Upper lobe of left lung (tissue), 6 donors: ENCODE results near the gene CLCN6. TPM values are rescaled to one million over a fixed set of nuclear protein-coding genes. Genes with fewer than 3 reads are reported as not detected.

ENCODE experiments used
- ATAC-seq, 2 donors: fragments of 200-7000 bp; cut with Tn5 transposase; one replicate each; pipeline ENCODE4 v1.9.1; 2022; ENCODE audit warnings: mild to moderate bottlenecking in 2 of 2, moderate library complexity in 2 of 2; ENCODE audit not compliant: low FRiP score in 2 of 2
- DNase-seq, 2 donors: peaks; one replicate each; pipeline ENCODE4 v3.0.0-alpha.2; 2019 to 2020
- H3K27ac ChIP-seq, 4 donors: fragments of 200-600 bp; sonication (generic); one replicate each; pipeline ENCODE4 v1.5.1; 2016 to 2019
- H3K27me3 ChIP-seq, 4 donors: fragments of 200-600 bp; sonication (generic); one replicate each; pipeline ENCODE4 v1.5.1; 2017 to 2019
- H3K36me3 ChIP-seq, 4 donors: fragments of 200-600 bp; sonication (generic); one replicate each; pipeline ENCODE4 v1.5.1; 2016 to 2019
- H3K4me1 ChIP-seq, 4 donors: fragments of 200-600 bp; sonication (generic); one replicate each; pipeline ENCODE4 v1.5.1; 2018 to 2019
- H3K4me3 ChIP-seq, 4 donors: fragments of 200-600 bp; sonication (generic); one replicate each; pipeline ENCODE4 v1.5.1; 2017 to 2019; ENCODE audit warnings: mild to moderate bottlenecking in 2 of 4, moderate library complexity in 1 of 4
- H3K9me3 ChIP-seq, 4 donors: fragments of 200-600 bp; sonication (generic); one replicate each; pipeline ENCODE4 v1.5.1; 2018 to 2019
- CTCF ChIP-seq, 6 experiments: fragments of 450-650 bp in 4 of 6; fragments of 200-600 bp in 2 of 6; sonication (generic) in 2 of 6; IDR thresholded peaks; one replicate each; pipeline ENCODE4 v1.5.1; 2016 to 2019; ENCODE audit warnings: antibody characterized with exemption in 6 of 6
- EP300 ChIP-seq, 4 donors: sonication (generic); formaldehyde crosslinking; IDR thresholded peaks; one replicate each; pipeline ENCODE4 v1.5.1; 2017; ENCODE audit warnings: antibody characterized with exemption in 4 of 4, control low read depth in 2 of 4
- POLR2A ChIP-seq, 4 donors: fragments of 450-650 bp; IDR thresholded peaks; one replicate each; pipeline ENCODE4 v1.5.1; 2016 to 2017; ENCODE audit warnings: antibody characterized with exemption in 4 of 4, mild to moderate bottlenecking in 2 of 4
- POLR2AphosphoS5 ChIP-seq, 2 donors: sonication (generic); formaldehyde crosslinking; IDR thresholded peaks; one replicate each; pipeline ENCODE4 v1.5.1; 2017; ENCODE audit warnings: antibody characterized with exemption in 2 of 2
- WGBS, 2 donors: methylation state at CpG; one replicate each; pipeline ENCODE4 v1.1.5; 2017 to 2018; 5-methylcytosine and 5-hydroxymethylcytosine counted together
- total RNA-seq, 6 donors: library from RNA; depleted of rRNA in 4 of 6; stranded (reverse); fragments of >200 nt in 4 of 6; gene quantifications; one replicate each; pipeline versions ENCODE4 v1.1.0 to v1.2.1, GENCODE V29; 2016 to 2021
- donor health status: DM: no; HTN: no; CAD: no; lungs with moderate emphysema.
- donor health status: DM: no; HTN: yes; CAD: no; lungs with severe emphysema.

Gene CLCN6
- total RNA-seq, 6 donors from 2014 or later, result 21.6 to 96.4 (median 33.0) TPM

GRCh38 chr1:11873395-11874257 lies 67.6 kb downstream of the CLCN6 start:
- H3K36me3 ChIP-seq, result no peaks in the 10 kb centered on the region
- no peak overlapping the region for H3K4me3 ChIP-seq
- peaks cover 0 to 6% (median 2%) of the 10 kb centered on the region in 4 donors for H3K4me1 ChIP-seq
- 71 to 79% methylated on average over 11 to 14 of the region's 14 CpGs for WGBS, 2 donors
- DNase-seq (no peak), ATAC-seq (no peak)
- H3K27me3 ChIP-seq, result no peaks in the 10 kb centered on the region
- H3K27ac ChIP-seq, result no peak overlapping the region
- H3K9me3 ChIP-seq, result no peaks in the 10 kb centered on the region
- TF ChIP-seq POLR2A (IDR thresholded peaks at IDR 0.05) (no peak), POLR2AphosphoS5 (IDR thresholded peaks at IDR 0.05) (peak in 1 of 2 donors; percentile 71)

GRCh38 chr1:11874258-11874562 lies 68.2 kb downstream of the CLCN6 start:
- TF ChIP-seq POLR2A (IDR thresholded peaks at IDR 0.05), result no peak
- TF ChIP-seq POLR2AphosphoS5 (IDR thresholded peaks at IDR 0.05), result peak; percentile 18 to 56
- TF ChIP-seq CTCF (IDR thresholded peaks at IDR 0.05), result no peak
- peak; percentile 54 to 94 (median 82) for TF ChIP-seq EP300 (IDR thresholded peaks at IDR 0.05)
- Histone ChIP-seq H3K4me1 (peaks cover 0 to 6% (median 2%) of the 10 kb centered on the region in 4 donors), H3K27ac (peak overlapping the region in 1 of 4 donors; percentile 48), H3K4me3 (no peak overlapping the region), H3K9me3 (no peaks in the 10 kb centered on the region), H3K27me3 (no peaks in the 10 kb centered on the region), H3K36me3 (no peaks in the 10 kb centered on the region)
- DNase-seq, result peak in 1 of 2 donors; percentile 28
- no peak for ATAC-seq
- WGBS, 2 donors, result 55 to 60% methylated on average over 10 of the region's 10 CpGs

GRCh38 chr1:11874624-11875023 lies 68.6 kb downstream of the CLCN6 start:
- DNase-seq (no peak), ATAC-seq (no peak)
- WGBS, 2 donors, result 62 to 71% methylated on average over 6 of the region's 6 CpGs
- no peaks in the 10 kb centered on the region for H3K36me3 ChIP-seq
- no peak for TF ChIP-seq EP300 (IDR thresholded peaks at IDR 0.05)
- no peak for TF ChIP-seq POLR2AphosphoS5 (IDR thresholded peaks at IDR 0.05)
- no peak for TF ChIP-seq POLR2A (IDR thresholded peaks at IDR 0.05)
- H3K27me3 ChIP-seq, result no peaks in the 10 kb centered on the region
- H3K4me3 ChIP-seq, result no peak overlapping the region
- no peaks in the 10 kb centered on the region for H3K9me3 ChIP-seq
- peaks cover 0 to 6% (median 4%) of the 10 kb centered on the region in 4 donors for H3K4me1 ChIP-seq
- H3K27ac ChIP-seq, result peak overlapping the region in 1 of 4 donors; percentile 48

GRCh38 chr1:11875094-11875493 lies 69.1 kb downstream of the CLCN6 start:
- H3K36me3 ChIP-seq, result no peaks in the 10 kb centered on the region
- no peak for DNase-seq
- peaks cover 0 to 11% (median 7%) of the 10 kb centered on the region in 4 donors for H3K4me1 ChIP-seq
- H3K27ac ChIP-seq, result peak overlapping the region in 1 of 4 donors; percentile 48
- H3K27me3 ChIP-seq, result no peaks in the 10 kb centered on the region
- TF ChIP-seq POLR2AphosphoS5 (IDR thresholded peaks at IDR 0.05) (no peak), CTCF (IDR thresholded peaks at IDR 0.05) (no peak), POLR2A (IDR thresholded peaks at IDR 0.05) (no peak), EP300 (IDR thresholded peaks at IDR 0.05) (no peak)
- no peaks in the 10 kb centered on the region for H3K9me3 ChIP-seq
- no peak overlapping the region for H3K4me3 ChIP-seq
- WGBS, 2 donors, result 93 to 100% methylated on average over 4 to 9 of the region's 10 CpGs
- ATAC-seq, result no peak

GRCh38 chr1:11877074-11877473 lies 71.1 kb downstream of the CLCN6 start:
- Histone ChIP-seq H3K27ac (no peak overlapping the region), H3K4me1 (peaks cover 8 to 19% (median 13%) of the 10 kb centered on the region in 4 donors), H3K27me3 (no peaks in the 10 kb centered on the region), H3K4me3 (no peak overlapping the region), H3K36me3 (no peaks in the 10 kb centered on the region), H3K9me3 (no peaks in the 10 kb centered on the region)
- ATAC-seq (no peak), DNase-seq (no peak)
- 41 to 56% methylated on average over 6 of the region's 6 CpGs for WGBS, 2 donors
- TF ChIP-seq CTCF (IDR thresholded peaks at IDR 0.05) (no peak), POLR2AphosphoS5 (IDR thresholded peaks at IDR 0.05) (no peak), EP300 (IDR thresholded peaks at IDR 0.05) (no peak), POLR2A (IDR thresholded peaks at IDR 0.05) (no peak)
